SHP77 treated with DMSO at 0.1 percent for 48 hours (cell line): ENCODE results near the gene GULP1.
"Not testable (repeated sequence)": the region's sequence is repeated elsewhere in the genome, so short reads cannot be mapped to it uniquely, and the experiment has no call there.

Source experiments
- DNase-seq: peaks from one replicate; lab custom pipeline; 2025; lab: John Stamatoyannopoulos, UW

The GULP1 gene

DNA sequence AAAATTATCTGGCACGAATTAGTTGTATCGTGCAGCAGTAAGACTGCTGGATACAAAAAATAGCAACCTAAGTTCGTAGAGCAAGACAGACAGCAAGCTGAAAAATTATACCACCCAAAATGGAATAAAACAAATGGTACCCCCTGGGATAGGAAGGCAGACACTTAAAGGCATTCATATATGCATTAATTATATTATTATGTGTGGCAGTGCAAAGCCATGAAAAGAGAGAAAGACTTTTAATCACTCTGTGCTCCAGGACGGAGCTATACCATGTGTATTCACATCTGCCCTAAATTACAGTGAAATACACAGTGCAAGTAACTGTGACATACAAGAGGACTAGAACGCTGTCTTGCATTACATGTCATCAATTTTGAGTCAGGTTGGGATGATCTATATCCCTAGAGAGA is 235.9 kb downstream of the GULP1 start:
- DNase-seq = no peak

DNA sequence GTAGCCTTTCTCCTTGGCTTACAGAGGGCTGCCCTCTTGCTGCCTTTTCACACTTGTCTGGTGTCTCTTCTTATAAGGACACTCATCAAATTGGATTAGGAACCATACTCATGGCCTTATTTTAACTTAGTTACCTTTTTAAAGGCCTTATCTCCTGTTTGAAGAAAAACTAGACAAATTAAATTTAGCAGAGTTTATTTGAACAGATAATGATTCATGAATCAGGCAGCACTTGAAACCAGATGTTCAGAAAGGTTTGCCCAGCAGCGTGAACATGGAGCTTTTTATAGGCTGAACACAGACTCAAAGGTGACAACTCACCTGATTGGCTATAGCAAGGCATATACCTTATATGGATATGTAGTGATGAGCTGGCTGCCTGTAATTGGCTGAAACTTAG is 238.0 kb downstream of the GULP1 start:
- no peak for DNase-seq

DNA sequence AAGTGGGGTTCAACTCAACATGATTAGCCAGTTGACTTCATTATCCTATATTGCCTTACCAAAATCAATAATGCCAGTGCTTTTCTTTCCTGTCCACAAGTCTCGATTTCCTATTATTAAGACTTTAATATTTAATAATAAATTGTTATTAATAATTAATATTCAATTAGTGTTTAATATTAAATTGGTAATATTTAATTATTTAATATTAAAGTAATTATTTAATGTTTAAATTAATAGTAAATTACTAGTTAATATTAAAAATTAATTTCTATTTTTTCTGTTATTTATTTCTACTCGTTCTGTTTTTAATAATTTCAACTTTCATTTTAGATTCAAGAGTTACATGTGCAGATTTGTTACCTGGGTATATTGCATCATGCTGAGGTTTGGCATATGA is 243.2 kb downstream of the GULP1 start:
- no peak for DNase-seq

DNA sequence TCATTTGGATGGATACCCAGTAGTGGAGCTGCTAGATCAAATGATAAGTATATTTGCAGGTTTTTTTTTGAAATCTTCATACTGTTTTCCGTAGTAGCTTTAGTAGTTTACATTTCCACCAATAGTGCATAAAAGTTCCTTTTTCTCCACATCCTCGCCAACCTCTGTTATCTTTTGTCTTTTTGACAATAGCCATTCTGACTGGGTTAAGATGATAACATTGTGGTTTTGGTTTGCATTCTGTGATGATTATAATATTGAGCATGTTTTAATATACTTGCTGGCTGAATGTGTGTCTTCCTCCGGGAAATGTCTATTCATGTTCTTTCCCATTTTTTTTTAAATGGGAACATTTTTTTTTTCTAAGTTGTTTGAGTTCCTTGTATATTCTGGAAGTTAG is 260.0 kb downstream of the GULP1 start:
- no peak for DNase-seq

DNA sequence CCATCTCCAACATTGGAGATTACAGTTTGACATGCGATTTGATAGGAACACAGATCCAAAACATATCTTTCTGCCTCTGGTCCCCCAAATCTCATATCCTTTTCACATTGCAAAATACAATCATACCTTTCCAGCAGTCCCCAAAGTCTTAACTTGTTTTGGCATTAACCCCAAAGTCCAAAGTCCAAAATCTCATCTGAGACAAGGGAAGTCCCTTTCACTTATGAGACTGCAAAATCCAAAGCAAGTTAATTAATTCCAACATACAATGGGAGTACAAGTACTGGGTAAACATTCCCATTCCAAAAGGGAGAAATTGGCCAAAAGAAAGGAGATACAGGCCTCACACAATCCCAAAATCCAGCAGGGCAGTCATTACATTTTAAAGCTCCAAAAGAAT is 265.4 kb downstream of the GULP1 start:
- DNase-seq = no peak

DNA sequence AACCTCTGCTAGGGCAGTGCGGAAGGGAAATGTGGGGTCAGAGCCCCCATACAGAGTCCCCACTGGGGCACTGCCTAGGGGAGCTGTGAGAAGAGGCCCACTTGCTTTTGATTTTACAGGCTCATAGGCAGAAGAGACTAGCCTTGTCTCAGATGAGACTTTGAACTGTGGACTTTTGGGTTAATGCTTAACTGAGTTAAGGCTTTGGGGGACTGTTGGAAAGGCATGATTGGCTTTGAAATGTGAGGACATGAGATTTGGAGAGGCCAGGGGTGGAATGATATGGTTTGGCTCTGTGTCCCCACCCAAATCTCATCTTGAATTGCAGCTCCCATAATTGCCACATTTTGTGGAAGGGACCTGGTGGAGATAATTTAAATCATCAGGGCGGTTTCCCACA is 267.8 kb downstream of the GULP1 start:
- DNase-seq = not testable (repeated sequence)

DNA sequence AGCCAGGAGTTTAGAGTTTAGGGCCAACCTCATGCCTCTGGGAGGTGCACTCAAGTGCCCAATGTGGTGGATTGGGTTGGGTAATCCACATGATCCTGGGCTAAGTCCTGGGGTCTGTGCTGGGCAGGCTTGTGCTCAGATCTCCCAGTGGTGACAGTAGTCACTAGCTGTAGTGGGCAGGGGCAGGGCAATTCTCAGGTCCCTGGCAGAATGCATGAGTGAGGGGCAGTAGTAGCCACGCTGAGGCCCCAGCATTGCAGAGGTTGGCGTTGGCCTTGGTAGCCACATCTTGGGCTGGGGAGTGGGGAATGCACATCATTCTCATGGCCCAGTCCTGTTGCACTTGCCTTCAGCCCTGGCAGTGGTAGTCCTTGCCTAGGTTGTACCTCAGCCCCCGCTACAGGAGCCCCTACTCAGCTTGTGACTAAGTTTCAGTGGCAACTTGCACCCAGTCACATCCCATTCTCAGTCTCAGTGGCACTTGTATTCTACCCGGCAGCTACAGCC is 269.9 kb downstream of the GULP1 start:
- no peak for DNase-seq

DNA sequence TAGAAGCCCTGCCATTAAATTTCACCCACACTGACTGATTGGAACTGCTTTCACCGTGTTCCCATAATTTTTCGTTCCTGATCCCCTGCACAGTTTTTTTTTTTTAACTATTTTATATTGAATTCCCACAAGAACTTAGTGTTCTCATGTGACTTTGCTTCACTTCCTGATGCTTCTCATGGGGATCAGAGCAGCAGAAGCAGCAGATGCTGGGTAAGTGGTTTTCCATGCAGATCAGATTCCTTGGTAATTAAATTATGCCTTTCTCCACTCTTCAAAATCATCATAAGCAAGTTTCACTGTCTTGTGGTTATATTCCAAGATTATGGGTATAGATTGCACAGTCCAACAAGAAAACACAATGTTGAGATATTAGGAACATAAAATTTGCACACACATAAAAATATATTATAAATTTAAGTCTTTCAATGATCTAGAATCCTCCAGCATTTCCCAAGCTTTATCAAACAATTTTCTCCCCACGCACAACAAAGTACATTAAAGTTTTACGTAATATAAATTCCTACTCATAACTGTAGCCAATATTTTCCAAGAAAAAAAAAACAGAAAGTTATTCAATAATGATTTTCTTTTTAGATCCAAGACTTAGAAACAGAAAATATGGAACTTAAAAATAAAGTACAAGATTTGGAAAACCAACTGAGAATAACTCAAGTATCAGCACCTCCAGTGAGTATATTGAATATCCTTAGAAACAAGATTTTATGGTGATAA is 277.9 kb downstream of the GULP1 start:
- DNase-seq = no peak

DNA sequence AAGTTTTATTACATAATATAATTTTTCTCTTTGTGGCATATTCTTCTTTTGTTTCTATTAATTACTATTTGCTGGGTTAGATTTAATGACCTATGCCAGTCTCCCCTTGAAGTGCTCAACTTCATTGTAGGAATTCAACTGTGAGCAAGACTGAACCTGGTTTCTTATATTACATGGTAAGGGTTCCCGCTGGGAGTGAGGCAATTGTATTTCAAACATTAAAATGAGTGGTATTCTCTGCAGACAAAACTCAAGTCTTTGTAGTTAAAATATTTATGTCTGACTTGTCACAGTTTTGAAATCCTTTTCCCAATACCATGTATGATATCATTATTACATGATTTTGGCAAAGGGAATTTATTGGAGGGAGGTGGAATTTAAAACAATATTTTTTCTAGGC is 278.7 kb downstream of the GULP1 start:
- no peak for DNase-seq

DNA sequence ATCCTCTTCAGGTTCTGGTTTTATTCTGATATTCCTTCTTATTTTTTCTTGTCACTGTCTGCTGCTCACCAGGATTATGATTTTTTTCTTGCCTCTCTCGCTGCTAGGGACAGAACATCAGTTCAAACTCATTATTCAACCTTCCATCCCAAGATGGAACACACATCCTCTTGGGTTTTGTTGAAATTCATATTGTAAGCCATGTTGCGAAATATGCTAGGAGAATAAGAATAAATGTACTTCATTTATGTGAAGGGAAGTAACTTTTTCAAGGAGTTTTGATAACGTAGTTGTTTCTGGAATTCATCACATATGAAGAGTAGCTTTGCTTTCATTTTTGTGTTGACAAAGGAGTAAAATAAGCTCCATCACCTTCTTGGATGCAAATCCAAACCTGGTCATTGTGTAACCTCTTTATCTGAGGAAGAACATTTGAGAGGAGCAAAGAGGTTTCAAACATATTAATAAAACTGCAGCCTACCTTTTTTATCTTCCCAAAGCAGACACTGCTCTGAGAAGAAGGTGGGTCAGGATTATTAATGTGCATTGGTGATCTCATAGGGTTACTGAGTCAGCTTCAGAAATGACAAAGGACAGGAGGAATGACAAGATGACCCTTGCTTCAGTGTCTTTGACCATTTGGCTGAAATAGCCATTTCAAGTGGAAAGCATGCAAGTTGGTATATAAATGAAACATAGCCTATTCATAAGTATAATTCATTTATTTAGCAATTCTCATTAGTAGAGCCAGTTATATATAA is 280.0 kb downstream of the GULP1 start:
- no peak for DNase-seq

DNA sequence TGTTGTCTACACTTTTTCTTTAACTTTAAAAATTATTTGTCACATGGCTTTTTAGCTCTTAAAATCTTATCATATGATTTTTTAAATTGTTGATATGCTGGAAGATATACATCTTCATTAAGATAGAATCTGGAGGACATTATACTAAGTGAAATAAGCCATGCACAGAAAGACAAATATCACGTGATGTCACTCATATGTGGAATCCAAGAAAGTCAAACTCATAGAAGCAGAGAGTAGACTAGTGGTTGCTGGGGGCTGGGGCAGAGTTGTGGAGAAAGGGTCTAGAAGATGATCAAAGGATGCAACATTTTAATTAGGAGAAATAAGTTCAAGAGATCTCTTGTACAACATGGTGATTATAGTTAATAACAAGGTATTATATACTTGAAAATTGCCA is 280.9 kb downstream of the GULP1 start:
- DNase-seq = no peak

DNA sequence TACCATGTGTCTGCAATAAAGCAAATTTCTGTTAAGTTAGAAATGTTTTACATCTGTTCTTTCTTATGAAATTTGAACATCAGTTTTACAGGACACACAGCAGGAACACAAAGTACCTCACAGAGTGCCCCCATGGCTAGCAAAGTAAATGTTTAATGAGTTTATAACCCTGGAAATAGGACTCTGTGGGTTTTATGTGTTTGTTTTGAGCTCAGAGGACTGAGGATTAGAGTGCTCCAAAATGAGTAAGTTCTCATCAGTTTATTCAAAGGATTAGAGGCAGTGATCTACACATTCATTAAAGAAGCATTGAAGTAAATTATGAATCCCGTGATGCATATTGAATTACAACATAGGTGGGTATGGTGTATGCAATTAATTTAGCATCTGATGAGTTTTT is 281.8 kb downstream of the GULP1 start:
- DNase-seq = peak; percentile 25

DNA sequence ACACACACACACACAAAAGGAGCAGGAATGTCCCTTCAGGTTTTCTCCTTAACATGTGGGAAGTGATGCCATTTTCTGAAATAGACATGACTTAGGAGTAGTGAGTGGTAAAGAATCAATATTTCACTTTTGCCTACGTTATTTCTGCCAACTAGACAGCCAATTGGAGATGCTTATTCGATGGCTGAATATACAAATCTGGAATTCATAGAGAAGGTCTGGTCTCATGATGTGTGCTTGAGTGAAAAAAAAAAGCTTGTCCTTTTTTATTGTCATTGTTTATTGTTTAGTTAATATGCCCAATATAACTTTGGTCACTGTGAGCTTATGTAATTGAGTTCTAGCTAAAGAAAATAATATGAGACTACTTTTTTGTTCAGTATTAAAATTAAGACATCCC is 284.3 kb downstream of the GULP1 start:
- no peak for DNase-seq

DNA sequence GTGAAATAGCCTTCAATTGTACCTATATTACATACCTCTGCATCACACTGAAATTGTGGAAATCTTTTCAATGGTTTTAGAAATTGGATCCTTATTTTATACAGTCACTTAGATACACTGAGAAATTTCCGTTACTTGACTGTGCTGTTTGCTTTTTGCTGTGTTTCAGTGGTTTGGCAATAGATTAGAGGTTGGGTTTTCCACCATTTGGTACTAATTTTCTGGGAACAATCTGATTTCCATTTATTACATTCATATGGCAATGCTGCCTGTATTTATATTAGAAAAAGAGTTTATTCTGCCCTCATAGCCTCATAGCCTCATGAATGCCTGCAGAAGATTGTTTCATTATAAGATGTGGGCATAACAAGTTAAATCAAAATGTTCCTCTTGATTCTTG is 285.0 kb downstream of the GULP1 start:
- DNase-seq = no peak

DNA sequence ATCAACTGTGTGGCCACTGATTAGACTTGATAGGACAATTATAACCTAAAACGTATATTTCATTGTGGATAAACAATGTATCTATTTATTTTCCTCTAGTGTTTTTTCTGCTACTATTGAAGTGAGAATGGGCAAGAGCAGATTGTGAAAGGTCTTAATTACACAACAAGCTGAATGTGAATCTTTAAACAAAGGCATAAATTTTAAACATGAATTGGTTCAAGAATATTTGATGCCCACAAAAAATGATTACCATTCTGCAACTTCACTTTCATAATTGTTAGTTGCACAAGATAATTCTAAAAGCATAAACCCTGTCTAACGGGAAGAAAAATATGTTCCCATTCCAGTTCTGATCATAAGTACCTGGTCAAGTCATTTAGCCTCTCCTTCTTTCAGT is 285.6 kb downstream of the GULP1 start:
- DNase-seq = no peak

DNA sequence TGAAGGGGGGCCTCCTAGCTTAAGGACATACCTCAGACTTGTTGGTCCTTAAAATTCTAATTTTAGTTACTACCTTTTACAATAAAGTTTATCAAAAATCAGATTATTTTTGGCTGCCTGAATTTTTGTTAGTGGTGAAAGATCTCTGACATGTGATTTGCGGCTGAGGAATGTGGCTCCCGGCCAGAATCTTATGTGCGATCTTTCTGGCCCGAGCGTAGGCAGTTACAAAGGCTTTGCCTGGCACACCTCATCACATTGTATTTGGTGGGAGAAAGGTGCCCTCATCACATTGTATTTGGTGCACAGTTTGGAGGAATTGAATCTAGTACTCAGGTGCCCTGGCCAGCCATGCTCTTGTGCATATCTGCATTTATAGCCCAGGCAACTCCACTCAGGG is 289.1 kb downstream of the GULP1 start:
- DNase-seq = no peak

DNA sequence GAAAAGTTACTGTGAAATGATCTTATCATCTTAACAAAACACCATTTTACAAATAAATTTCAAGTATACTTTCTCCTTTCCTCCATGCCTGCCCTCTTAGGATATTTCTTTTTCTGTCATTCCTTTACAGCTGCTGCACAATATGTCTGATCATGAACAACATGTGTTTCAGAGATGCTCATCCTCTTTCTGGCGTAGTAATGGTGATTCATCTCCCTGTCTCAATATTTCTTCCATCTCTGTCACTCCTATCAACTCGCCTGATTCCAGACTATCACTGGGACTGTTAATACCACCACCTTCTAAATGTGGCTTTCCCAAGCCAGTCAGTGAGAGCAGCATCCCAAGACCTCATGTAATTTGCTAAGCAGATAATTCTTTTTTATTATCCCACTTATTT is 290.5 kb downstream of the GULP1 start:
- no peak for DNase-seq

DNA sequence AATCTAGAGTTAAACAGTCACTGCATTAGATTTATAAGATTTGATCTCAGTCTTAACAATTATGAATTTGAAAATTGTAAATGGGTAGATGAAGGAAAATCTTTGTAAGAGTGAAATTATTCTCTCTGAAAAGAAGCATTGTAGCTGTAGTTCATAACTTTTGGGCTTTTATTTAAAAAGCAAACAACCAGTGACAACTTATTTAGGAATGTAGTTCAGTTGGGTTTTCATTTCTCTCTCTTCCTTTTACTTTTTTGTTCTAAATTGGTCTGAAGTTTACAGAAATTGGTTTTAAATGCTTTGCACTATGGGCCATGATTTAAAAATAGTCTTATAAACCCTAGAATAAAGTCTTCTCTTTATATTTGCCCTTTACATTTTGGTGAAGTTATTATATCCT is 296.6 kb downstream of the GULP1 start:
- DNase-seq = no peak

DNA sequence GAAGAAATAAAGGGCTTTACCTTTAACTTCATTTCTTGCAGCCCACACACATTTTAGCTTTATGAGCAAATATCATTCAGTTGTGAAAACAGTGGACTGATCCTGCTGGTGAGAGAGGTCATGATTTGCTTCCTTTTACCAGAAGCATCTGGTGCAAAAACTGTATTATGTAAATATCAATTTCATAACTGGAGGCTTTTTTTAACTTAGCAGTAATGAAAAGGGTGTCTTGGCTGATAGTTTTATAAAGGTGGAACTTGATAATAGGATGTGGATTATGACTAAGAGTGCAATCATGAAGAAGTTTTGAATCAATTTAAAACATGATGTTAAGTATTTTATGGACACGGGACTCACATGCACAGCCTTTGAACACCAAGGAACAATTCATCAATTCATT is 304.4 kb downstream of the GULP1 start:
- DNase-seq = no peak

DNA sequence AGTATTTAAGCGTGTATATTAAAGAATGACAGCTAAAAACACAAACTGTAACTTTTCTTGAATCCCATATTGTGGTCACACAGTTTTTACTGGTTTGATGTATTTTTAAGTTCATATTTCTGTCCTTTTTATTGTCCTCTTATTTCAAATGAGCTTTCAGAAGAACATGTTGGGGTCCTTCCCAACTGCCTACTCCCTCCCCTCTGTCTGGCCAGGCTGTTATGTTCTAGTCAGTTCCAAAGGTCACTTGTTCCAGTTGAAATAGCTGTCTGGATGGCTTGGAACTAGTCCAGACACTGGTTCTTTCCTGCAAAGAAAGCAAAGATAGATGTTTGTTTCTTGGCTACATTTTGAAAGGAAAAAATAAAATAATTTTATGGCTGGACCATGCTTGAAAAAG is 306.9 kb downstream of the GULP1 start:
- DNase-seq = no peak

DNA sequence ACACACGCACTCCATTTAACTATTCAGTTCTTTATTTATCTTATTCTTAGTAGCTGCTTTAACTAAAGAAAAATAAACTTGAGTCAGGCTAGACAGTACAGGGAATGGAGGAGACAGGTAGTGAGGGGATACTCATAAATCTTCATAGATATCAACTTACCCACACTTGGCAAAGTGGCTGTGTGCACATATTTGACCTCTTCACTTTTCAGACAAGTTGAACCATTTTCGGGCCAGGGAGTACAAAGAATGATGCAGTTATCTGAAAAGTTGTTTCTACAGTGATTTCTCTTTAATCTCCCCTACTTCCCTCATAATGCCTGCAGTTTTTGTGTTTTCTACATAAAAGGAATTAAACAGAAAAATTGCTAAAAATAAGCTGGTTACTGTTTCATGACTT is 307.5 kb downstream of the GULP1 start:
- no peak for DNase-seq

DNA sequence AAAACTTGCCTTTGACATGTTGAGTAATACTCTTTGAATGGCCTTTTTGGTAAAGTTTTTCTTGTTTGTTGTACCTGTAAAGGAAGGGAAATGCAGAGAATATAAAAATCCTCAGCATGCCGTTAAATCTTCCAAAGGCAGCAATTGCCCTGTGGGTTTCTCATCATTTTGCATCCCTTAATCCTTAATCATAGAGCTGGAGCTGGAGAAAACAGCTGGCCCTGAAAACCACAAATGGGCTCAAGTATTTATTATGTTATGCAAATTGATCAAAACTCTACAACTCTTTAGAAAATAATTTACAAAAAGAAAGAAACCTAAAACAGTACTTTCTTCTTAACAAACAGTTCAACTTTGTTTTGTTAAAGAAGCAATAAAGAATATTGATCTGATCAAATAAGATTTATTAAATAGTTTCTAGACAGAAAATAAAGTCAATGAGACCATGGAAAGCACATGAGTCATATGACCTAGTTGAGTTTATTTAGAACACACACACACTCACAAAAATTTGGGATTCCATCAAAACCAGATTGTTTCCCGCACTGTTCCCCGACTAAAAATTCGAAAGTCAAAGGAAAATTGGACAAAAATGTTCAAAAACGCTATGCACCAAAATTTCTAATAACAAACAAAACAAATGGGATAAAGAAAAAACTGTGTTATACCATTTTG is 309.0 kb downstream of the GULP1 start:
- DNase-seq = no peak

DNA sequence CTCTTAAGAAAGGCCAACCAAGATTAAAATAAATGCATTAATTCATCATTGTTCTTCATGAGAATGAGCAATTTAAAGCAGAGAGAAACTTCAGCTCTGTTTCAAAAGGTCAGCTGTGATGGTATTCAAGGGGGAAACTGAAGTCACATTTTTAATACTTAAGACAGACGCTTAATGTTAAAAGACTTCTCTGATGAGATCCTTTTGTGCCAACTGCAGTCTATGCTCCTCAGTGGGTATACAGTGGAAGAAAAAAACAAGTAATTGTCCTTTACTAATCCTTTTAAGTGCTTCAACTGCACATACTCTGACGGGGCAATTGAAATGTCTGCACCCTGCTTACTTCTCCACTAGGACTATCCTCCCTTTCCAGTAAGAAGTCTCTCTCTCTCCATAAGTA is 309.7 kb downstream of the GULP1 start:
- DNase-seq = no peak
